HEK293T (cell line): Measurements from ENCODE around the gene FNDC3A.

ENCODE experiments used
- BHLHE40 ChIP-seq: fragments of 450-650 bp; IDR thresholded peaks from 2 replicates; pipeline ENCODE4 v1.6.1; 2016; ENCODE audit warnings: mild to moderate bottlenecking, moderate library complexity, borderline replicate concordance
- ELF4 ChIP-seq: fragments of 450-650 bp; IDR thresholded peaks from 2 replicates; pipeline ENCODE4 v1.6.1; 2017; ENCODE audit warnings: antibody characterized with exemption
- FOXA1 ChIP-seq: fragments of 450-650 bp; IDR thresholded peaks from 2 replicates; pipeline ENCODE4 v1.6.1; 2016; ENCODE audit warnings: mild to moderate bottlenecking
- FOXM1 ChIP-seq: fragments of 450-650 bp; IDR thresholded peaks from 2 replicates; pipeline ENCODE4 v1.6.1; 2017; ENCODE audit warnings: mild to moderate bottlenecking, borderline replicate concordance
- L3MBTL2 ChIP-seq: fragments of 450-650 bp; conservative IDR thresholded peaks from 2 replicates; pipeline ENCODE4 v1.6.1; 2016; ENCODE audit warnings: mild to moderate bottlenecking
- NFRKB ChIP-seq: fragments of 450-650 bp; IDR thresholded peaks from 2 replicates; pipeline ENCODE4 v1.6.1; 2016; ENCODE audit warnings: mild to moderate bottlenecking, moderate library complexity
- SP1 ChIP-seq: fragments of 450-650 bp; IDR thresholded peaks from 2 replicates; pipeline ENCODE4 v1.6.1; 2017
- TARDBP ChIP-seq: fragments of 450-650 bp; IDR thresholded peaks from 2 replicates; pipeline ENCODE4 v1.6.1; 2016
- ZNF384 ChIP-seq: fragments of 450-650 bp; IDR thresholded peaks from 2 replicates; pipeline ENCODE4 v1.6.1; 2016

- TF ChIP-seq SP1, result no peak
- no peak for TF ChIP-seq FOXM1
- TF ChIP-seq NFRKB, result no peak
- no peak for TF ChIP-seq FOXA1
- TF ChIP-seq ZNF384, result no peak
- TF ChIP-seq BHLHE40, result no peak
- no peak for TF ChIP-seq TARDBP
- TF ChIP-seq L3MBTL2, result no peak
- TF ChIP-seq ELF4, result no peak
Measured at GRCh38 chr13:49254007-49254406, 278.3 kb downstream of the FNDC3A start.
